GM18526 (cell line): ENCODE measurements around the gene SNED1.

ENCODE experiments used
- POLR2A ChIP-seq: IDR thresholded peaks from 3 replicates; pipeline ENCODE4 v1.6.1; 2011; ENCODE audit not compliant: insufficient read length; ENCODE audit errors: extremely low read depth

SNED1 gene

DNA sequence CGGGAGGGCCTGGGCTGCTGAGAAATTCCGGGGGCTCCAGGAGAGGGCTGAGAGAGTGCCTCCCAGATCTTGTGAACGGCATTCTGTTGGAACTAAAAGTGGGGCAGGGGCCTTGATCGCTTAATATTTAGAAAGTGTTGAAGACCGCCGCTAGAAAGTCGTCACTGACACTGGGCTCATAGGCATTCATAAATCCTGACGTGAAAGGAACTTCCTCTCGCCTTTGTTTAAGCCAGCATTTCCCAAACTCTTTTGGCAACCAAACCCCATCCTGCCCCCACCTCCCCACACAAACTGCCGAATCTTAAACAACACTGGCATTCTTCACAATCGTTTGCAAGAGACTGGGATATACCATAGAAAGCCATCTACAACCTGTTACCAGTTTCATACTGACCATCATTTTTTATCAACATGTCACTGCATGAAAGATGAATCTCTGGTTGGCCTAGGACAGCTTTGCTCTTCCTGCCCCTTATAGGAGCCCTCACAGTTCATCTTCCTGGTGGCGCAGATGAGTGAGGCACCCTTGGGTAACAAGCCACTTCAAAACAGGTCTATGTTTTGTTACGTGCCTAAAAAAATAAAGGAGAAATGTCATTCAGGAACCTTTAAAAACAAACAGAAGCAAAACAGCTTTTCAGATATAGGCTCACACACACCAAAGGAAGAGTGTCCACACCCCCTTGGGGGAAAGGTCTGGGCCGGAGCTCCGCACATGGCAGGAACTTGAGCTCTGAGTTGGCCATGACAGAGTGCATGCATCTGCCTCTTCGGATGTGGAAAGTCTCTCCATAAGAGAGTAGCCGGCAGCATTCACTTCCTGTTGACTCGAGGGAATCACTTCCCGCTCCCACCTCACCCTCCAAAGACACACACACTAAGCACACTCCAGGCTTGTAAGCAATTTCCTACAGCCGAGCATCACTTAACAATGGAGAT is 90.6 kb downstream of the SNED1 start:
- no peak for TF ChIP-seq POLR2A

DNA sequence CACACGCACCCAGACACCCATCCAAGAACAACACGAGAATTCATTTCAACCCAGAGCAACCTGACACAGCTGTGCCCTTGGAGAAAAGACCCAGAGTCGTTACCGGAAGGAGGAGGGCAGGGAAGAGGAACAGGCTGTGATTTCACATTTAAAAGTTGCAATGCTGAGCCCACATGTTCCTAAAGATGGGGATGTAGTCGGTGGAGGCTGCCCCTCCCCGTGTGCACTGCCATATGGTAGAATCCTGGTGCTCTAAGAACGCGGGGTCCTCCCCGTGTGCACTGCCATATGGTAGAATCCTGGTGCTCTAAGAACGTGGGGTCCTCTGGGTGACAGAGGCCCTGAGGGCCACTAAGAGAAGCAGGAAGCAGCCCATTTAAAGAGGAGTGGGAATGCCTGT is 92.8 kb downstream of the SNED1 start:
- TF ChIP-seq POLR2A, result no peak

DNA sequence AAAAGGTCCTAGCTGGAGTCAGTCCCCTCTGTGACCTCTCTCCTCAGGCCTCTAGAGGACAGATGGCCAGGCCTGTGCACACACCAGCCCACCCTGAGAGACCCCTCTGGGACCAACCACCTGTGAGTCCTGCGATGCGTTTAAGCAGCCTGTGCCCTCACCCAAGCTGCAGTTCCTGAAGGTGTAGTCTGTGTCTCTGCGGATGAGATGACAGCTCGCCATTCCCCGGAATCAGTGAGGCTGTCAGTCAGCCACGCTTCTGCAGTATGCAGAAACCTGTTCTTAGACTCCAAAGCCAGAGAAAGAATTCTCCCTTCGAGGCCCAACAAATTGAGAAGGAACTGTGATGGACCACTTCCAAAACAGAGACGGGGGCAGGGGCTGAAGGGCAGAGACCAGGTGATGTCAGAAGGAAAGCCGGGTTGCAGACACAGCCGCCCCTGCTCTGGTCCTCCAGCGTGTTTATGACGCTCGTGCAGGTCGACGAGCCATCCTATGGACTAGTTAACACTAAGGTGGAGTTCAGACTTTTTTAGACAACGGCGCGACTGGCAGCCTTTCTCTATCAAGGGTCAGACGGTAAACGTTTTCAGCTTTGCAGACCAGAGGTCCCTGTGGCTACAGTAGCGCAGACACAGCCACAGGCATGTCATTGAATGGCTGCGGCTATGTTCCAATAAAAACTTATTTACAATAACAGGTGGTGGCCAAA is 93.5 kb downstream of the SNED1 start:
- TF ChIP-seq POLR2A, result no peak

DNA sequence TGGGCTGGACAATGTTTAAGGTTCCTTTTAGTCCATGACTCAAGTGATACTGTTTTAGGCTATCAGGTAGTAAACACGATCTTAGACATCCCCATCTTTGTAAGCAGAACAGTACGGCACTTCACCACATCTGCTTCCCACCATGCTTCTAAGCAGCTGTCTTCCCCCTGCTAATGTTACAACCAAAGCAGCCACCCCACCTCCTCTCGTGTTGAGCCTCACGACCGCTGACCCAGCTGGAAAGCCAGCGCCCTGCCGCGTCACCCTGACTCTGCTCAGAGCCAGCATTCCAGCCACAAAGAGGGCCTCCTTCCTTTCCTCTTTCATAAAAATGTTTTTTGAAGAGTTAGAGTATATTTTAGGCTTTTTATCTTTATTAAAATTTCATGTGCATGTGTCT is 94.3 kb downstream of the SNED1 start:
- no peak for TF ChIP-seq POLR2A

DNA sequence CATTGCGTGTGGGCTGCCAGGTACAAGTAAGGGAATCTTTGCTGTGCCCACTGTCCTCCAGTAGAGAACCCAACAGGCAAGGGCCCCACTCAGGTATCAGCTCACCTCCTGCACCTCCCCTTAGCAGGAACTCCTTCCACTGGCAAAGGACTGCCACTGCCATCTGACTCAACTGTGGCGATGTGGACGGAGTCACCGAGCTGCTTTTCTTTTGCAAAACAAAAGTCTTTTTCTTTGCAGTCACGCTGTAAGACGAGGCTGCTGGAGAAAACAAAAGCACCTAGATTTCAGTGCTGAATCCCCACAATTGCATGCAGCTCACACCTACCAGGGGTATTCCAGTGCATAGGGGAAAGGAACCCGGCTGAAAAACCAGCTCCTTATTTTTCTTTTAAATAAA is 95.8 kb downstream of the SNED1 start:
- no peak for TF ChIP-seq POLR2A

DNA sequence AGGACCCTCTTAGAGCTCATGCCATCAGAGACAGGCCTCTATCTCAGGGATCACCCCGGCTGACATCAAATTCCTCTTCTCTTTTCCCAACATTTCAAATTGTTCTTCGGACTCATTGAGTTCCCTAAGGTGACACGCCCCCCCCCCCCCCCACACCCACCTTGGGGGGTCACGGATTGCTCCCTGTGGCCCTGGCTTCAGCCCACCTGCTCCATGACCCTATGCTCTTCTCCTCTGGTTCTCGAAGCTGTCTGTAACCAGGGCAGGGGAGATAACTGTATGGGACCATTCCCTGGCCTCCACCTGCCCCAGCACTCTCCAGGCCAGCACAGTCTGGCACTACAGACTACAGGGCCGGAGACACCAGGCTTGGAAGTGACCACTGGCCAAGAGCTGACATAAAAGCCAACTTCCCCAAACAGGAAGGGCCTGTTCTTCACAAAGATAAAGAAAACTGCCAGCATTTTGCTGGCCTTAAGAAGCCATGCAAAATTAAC is 96.6 kb downstream of the SNED1 start:
- no peak for TF ChIP-seq POLR2A

DNA sequence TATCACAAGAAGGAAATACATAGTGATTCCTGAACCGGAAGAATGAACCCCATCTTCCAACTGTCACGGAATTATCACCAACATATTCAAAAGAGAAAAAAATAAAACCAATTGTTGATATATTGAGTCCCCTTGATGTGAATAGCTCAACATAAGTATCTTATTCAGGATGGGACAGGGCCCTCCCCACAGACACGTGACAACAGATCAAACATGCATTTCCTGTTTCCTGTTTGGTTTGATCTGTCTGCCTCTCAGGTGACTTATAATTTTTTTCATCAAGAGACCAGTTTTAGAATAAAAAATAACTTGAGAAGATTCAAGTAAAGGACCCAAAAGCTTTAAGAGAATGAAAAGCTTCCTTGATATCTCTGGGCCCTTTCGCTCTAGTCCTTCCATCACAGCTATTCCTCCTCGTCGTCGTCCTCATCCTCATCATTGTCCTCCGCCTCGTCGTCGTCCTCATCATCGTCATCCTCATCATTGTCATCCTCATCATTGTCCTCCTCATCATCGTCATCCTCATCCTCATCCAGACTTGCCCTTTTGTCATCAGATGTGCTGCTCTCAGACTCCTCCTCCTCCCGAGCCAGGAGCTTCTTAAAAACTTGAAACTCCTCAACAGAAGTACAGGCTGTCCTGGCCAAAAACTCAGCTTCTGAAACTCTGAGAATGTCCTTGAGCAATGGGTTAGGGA is 97.3 kb downstream of the SNED1 start:
- TF ChIP-seq POLR2A, result no peak

DNA sequence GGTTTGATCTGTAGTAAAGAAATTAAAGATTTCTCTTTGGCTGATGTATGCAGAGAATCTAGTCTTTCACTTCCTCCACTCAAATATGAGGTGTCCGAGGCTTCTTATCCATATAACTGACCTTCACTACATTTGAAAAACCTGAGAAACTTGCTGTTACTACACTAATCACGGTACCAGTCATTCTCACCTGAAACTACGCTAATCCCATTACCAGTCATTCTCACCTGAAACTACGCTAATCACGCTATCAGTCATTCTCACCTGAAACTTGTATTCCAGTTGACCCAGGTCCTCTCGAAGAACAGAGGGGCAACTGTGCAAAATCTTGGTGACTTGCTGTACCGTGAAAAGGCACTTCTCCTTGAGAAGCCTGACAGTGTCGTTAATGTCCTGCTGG is 98.6 kb downstream of the SNED1 start:
- TF ChIP-seq POLR2A, result no peak

DNA sequence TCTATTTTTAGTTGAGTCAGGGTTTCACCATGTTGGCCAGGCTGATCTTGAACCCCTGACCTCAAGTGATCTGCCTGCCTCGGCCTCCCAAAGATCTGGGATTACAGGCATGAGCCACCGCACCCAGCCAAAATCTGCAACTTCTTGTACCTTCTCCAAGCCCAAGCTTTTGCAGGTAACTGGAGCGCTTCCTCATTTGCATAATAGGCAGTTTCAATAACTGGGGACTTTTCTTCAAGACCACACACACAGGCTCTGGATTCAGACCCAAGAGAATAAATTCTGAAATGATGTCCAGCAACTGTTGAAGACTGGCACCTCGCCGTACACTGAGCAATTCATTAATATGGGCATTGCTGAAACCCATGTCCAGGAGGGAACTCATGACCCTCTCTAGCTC is 100.8 kb downstream of the SNED1 start:
- TF ChIP-seq POLR2A, result no peak

DNA sequence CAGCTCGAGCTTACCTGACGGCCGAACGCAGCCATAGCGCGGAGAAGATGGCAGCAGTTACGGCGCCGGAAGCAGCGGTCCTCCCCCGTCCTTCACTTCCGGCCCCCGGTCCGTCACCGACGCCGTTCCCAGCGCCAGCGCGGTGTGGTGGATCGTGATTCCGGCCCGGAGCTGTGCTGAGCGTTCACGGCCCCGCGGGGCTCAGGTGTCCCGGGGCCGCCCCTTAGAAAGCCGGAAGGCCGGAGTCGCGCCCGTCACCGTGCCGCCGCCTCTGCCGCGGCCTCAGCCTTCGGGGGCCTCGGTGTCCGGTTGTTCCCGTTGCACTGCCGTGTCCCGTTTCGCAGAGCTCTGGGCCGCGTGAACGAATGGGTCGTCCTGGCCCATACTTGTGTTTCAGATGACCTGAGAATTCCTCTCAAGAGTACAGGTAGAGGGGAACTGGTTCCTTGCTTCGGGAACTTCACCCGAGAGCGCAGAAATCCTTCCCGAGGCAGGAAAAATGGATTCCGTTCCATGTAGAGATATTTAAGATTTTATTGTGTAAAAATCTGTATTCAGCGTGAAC is 103.9 kb downstream of the SNED1 start, which contains the start of gene MTERF4:
Gene MTERF4 (minus strand): TSS at position 49 of the 565 bp plus-strand sequence. CDS start 14 bp downstream, at position 35.
- TF ChIP-seq POLR2A, result peak; percentile 88

DNA sequence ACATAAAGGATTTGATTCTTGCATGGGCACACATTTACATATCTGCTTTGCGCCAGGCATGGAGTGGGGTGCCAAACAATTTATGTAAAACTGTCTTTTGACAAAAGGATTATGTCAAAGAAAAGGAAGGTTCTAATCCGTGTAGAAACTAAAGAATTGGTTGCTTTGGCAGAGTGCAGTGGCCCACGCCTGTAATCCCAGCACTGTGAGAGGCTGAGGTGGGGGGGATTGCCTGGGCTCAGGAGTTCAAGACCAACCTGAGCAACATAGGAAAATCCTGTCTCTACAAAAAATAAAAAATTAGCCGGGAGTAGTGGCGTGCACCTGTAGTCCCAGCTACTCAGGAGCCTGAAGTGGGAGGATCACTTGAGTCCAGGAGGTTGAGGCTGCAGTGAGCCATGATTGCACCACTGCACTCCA is 104.8 kb downstream of the SNED1 start:
- no peak for TF ChIP-seq POLR2A

DNA sequence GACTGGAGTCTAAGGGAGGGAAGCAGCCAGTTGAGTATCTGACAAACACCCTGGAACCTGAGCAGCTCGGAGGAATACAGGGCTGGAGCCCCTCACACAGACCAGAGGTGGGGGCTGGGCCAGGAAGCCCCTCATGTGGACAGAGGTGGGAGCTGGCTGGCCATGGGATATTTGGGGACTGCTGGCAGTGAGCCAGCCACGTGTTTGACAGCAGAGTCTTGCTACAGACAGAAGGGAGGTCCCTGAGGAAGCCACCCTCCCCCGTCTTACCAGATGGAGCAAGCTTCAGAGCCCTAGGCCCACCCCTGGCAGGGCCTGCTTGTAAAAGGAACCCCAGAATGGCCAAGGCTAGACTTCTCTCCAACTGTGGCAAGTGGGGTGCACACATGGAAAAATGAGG is 107.2 kb downstream of the SNED1 start:
- TF ChIP-seq POLR2A, result no peak

DNA sequence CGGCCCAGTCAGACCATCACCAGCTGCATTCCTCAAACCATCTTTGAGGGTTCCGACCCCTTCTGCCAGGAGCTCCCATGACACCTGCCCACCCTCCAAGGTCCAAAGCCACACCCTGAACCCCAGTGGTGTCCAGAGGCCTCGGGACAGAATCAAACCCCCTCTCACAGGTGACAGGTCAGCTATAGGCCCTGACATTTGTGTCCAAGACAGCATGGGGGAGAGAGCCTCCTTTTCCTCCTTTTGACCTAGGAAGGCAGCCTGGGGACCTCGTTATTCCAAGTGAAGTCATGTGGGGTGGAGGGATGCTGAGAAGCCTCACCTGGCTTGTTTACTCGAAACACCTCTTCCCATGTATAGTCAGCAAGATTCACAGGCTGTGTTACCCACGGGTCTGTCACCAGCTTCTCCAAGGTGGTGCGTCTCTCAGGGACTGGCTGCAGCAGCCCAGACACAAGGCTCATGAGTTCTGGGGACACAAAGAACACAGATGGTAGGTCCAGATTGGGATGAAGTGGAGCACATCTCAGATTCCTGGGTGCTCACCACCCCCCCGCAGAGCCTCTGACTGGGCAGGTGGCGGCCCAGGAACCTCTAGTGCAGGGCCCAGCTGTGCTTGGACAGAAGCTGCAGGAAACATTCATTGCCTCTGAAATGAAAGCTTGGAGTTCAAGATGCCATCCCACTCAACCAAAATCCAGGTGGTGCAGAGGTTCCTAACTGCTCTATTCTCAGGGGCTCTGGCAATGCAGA is 108.8 kb downstream of the SNED1 start:
- TF ChIP-seq POLR2A, result no peak
